ENCODE results near the gene DHRS1. TPM values are rescaled to one million over a fixed set of nuclear protein-coding genes. Genes with fewer than 3 reads are reported as not detected.
"Not testable (repeated sequence)": the region's sequence is repeated elsewhere in the genome, so short reads cannot be mapped to it uniquely, and the experiment has no call there.

Gene DHRS1
- polyA plus RNA-seq, 1 donor, result 48.9 TPM

DNA sequence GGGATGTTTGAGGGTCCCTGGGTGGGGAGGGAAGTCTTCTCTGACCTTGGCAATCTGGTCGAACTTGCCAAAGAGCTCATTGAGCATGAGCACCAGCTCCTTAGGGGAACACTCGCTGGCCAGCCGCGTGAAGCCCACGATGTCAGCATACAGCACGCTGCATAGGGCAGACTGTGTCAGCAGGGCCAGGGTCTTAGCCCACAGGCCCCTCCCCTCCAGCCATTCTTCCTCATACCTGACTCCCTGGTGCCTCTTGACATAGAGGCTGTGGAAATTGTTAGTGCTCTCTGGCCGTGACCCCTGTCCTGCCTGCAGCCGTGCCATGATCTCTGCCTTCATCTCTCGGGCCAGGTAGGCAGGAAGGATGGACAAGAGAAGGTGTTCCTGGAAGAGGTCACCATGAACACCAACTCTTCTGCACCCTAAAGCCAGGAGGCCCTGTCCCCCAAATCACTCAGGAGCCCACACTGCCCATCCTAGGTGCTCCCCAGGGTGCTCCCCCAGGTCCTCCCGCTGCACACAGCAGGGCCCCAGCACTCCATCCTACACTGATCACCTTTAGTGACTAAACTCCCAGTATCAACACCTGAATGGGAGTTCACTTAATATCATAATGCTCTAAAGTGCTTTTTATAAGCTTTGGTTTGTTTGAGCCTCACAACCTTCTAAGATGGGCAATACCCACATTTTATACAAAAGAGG, 31.5 kb upstream of the DHRS1 start:
- DNase-seq, result no peak

DNA sequence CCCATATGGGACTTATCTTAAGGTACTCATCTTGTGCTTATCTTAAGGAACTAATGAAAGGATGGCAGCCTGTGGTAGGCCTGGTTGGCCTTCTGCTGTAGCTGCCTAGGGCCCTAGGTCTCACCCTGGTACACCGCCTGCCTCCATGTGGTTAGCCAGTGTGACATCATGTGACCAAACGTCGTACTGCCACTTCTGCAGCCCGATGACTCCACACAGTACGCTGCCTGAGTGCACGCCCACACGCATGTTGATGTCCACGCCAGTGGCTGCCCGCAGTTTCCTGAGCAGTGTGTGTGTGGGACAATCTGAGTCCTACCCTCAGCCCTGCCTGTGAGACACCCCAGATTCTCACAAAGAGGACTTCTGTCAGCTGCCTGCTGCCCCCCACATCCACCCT, 30.2 kb upstream of the DHRS1 start:
- no peak for DNase-seq

DNA sequence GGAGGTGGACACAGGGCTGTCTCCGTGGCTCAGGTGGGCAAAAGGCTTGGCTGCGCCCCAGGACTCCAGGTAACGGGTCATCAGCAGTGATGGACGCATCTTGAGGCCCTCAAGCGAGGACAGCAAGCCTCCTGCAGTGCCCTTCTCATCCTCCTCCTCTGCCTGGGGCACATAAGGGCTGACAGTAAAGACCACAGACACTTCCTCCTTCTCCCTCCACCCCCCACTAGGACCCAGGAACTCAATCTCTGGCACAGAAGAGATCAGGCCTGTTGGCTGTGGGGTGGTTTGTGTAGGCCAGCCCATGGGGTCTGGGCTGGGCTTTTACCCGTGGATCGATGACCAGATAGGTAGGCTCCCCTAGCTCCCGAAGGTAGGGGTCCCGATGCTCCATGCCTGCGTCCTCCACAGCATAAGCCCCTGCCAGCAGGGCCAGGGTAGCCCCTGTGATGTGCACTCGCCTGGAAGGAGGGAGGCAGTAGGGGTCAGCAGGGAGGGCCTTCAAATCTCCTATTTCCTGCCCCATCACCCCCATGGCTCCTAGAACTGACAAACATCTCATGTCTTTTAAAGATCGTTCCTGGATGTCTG, 29.6 kb upstream of the DHRS1 start:
- DNase-seq, result no peak

DNA sequence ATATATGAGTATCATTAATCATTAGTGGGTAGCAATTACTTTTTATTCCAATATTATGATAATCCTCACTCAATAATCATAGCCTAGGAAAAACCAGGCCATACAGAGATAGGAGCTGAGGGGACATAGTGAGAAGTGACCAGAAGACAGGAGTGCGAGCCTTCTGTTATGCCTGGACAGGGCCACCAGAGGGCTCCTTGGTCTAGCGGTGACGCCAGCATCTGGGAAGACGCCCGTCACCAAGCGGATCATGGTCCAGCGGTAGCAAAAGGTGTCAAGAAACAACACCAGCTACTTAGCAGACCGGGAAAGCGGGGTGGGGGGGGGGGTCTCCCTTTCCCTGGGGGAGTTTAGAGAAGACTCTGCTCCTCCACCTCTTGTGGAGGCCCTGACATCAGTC, 28.3 kb upstream of the DHRS1 start:
- DNase-seq, result not testable (repeated sequence)

DNA sequence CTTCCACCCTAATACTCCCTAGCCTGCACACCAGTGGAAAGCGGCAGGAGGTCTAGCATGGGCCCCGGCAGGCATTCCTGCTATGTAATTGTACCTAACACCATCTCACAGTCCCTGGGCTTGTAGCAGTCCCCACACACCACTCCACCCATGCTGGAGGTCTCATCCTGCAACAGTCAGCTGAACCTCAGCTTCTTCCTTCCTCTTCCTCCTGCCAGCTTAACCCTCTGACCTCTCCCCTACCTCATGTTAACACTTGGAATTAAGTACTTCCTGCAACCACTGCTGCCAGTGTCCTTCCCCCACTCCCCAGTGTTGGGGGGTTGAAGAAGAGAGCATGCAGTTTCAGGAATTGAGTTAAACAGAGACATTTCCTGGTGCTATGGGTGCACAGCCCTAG, 27.7 kb upstream of the DHRS1 start:
- DNase-seq, result no peak

DNA sequence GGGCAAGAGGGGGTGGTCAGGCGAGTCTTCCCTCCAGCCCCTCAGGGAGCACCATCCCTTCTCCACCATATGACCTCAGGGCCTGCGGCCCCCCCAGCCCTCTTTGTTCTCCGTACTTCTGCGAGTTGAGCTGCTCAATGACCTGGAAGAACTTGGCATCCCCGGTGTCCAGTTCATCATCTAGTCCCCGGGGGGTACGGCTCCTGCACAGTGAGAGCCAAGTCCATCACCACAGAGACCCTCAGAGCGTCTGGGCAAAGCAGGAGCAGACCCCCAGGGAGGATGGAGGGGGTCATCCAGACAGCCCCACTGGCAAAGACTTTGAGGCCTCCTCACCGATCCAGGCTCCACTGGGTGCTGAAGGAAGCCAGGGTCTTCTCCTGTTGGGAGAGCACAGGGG, 26.4 kb upstream of the DHRS1 start:
- DNase-seq, result no peak

DNA sequence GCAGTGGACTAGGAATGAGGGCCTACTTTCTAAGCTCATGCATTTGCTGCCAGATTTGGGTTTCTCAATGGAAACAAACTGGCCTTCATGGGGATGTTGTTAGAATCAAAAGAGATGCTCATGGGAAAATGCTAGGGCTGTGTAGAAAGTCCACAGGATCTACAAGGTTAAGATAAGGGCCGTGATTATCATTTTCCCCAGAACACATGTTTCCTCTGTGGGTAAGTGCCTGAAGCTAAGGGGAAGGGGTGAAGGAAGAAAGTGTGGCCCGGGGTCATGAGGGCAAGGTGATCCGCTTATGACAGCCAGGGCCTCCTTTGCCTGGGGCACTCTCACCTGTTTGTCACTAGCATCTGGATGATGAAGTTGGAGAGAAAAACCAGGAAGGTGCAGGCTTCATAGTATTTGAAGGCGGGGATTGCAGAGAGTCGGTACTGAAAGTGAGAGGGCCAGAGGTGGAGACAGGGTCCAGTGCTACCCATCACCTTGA, 25.5 kb upstream of the DHRS1 start:
- no peak for DNase-seq

DNA sequence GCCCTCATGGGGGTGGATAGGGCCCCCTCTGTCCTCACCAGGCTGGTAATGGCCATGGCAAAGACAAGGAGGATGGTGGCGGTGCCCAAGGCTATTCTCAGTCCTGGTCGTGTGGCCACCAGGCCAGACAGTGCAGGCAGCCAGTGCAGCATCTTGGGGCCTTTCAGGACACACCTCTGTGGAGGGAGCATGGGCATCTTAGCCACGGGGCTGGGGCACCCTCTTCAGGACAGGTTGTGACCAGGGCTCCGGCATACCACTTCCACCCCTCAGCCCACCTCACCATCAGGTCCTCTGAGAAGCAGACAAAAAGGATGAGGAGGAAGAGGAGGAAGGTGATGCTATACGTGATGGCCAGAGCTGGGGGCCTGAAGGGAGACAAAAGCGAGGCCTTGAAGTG, 24.4 kb upstream of the DHRS1 start:
- DNase-seq, result no peak

DNA sequence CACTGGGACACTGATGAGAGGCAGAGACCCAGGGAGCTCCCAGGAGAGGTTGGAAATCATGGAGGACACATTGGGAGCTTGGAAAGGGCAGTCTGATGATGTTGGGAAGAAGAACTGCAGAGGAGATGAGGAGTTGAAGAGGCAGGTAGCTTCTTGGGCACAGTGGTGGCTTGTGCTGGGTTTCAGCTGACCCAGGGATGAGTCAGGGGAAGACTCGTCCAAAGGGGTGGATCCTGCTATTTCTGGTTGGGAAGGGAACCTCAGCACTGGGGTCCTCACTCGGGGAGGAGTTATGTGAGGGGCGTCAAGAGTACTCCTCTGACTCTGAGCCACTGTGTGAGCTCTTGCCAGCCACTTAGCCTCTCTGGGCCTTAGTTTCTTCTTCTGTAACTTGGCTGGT, 23.8 kb upstream of the DHRS1 start:
- DNase-seq, result no peak

DNA sequence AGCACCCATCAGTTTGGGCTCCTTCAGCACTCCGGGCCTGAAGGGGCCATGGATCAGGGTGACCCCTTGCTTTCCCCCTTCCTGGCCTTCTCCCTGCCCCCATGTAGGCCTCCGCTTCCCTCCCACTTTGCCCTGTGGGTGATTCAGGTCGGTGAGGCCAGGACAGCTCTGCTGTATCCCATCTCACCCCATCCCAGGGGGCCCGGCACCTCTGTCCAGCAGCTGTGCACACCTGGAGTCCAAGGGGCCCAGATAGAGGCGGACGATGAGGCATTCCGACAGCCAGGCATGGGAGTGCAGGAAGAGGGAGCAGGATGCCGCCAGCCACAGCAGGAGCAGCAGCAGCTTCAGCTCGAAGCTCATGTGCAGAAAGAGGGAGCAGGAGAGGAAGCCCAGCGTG, 23.1 kb upstream of the DHRS1 start:
- no peak for DNase-seq

DNA sequence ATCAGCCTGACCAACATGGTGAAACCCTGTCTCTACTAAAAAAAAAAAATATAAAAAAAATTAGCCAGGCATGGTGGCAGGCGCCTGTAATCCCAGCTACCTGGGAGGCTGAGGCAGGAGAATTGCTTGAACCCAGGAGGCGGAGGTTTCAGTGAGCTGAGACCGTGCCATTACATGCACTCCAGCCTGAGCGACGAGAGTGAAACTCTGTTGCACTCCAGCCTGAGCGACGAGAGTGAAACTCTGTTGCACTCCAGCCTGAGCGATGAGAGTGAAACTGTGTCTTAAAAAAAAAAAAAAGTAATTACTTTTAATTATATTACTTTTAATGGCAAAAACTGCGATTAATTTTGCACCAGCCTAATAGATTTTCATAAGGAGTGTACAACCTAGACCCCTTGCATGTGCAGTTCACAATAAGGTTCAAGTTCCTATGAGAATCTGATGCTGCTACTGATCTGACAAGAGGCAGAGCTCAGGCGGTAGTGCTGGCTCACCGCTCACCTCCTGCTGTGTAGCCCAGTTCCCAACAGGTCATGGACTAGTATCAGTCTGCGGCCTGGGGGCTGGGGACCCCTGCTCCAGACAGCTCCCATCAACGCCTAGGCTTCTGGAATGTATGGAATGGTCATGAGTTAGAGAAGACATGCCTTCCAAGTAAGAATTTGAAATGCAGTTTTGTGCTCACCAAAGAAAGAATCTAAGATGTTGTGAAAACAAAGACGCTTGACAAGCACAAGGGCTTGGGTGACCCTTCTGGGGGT, 21.8 kb upstream of the DHRS1 start:
- DNase-seq, result no peak

DNA sequence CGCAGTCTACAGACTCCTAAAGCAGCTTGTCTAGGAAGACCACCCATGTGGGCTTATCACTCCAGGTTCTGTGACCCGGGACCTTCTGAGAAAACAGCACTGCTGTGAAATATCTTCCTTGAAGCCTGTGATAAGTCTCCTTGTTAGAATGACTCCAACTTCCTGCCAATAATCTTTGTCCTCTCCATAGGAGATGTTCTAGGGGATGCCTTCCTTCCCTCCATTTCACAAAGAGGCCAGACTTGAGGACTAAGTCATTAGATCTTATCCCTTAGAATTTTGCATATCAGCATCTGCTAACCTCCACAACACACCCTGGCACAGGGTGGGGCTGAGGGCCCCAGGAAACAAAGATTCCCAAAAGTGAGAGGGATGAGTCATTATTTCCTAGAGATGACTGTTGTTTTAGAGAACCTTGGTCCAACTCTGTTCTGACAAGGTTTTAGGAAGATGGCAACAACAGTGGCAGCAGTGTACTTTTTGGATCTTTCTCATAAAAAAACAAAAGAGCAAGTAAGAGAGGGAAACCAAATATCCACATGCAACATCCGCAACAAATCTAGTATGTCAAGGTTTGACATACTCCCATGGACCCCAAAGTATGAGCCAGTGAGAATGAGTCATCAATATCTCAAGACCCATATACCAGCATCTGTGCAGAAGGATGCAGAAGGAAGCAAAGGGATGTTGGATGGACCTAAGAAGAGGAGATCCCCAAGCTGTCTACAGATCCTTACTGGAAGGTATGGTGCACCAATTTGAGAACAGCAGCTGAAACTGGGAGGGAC, 17.8 kb upstream of the DHRS1 start:
- no peak for DNase-seq

DNA sequence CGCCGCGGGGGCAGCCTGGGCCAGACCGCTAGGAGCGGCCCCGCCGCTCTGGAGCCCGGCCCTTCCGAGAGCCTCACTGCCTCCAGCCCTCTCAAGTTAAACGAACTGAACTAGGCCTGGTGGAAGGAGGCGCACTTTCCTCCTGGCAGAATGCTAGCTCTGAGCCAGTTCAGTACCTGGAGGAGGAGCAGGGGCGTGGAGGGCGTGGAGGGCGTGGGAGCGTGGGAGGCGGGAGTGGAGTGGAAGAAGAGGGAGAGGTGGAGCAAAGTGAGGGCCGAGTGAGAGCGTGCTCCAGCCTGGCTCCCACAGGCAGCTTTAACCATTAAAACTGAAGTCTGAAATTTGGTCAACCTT, 17.0 kb upstream of the DHRS1 start:
- no peak for DNase-seq

DNA sequence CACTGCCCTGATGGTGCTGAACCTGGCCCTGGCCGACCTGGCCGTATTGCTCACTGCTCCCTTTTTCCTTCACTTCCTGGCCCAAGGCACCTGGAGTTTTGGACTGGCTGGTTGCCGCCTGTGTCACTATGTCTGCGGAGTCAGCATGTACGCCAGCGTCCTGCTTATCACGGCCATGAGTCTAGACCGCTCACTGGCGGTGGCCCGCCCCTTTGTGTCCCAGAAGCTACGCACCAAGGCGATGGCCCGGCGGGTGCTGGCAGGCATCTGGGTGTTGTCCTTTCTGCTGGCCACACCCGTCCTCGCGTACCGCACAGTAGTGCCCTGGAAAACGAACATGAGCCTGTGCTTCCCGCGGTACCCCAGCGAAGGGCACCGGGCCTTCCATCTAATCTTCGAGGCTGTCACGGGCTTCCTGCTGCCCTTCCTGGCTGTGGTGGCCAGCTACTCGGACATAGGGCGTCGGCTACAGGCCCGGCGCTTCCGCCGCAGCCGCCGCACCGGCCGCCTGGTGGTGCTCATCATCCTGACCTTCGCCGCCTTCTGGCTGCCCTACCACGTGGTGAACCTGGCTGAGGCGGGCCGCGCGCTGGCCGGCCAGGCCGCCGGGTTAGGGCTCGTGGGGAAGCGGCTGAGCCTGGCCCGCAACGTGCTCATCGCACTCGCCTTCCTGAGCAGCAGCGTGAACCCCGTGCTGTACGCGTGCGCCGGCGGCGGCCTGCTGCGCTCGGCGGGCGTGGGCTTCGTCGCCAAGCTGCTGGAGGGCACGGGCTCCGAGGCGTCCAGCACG, 16.4 kb upstream of the DHRS1 start:
- no peak for DNase-seq

DNA sequence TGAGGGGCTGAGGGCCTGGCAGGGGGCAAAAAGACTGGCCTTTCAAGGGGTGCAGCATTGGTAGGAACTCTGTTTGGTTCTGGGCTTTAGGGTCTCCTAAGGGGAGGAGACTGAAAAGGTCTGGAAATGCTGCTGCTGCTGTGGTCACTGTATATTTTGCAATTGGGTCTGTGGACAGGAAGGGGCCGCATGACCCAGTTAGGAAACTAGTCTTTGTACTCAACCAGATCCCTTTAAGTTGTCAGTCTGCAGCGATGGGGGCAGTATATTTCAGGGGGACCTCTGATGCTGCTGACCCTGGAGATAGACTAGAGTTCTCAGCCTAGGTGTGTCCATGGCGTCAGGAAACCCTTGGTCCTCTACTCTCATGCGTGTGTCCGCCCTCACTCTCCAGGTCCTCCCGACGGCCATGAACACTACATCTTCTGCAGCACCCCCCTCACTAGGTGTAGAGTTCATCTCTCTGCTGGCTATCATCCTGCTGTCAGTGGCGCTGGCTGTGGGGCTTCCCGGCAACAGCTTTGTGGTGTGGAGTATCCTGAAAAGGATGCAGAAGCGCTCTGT, 15.7 kb upstream of the DHRS1 start:
- no peak for DNase-seq

DNA sequence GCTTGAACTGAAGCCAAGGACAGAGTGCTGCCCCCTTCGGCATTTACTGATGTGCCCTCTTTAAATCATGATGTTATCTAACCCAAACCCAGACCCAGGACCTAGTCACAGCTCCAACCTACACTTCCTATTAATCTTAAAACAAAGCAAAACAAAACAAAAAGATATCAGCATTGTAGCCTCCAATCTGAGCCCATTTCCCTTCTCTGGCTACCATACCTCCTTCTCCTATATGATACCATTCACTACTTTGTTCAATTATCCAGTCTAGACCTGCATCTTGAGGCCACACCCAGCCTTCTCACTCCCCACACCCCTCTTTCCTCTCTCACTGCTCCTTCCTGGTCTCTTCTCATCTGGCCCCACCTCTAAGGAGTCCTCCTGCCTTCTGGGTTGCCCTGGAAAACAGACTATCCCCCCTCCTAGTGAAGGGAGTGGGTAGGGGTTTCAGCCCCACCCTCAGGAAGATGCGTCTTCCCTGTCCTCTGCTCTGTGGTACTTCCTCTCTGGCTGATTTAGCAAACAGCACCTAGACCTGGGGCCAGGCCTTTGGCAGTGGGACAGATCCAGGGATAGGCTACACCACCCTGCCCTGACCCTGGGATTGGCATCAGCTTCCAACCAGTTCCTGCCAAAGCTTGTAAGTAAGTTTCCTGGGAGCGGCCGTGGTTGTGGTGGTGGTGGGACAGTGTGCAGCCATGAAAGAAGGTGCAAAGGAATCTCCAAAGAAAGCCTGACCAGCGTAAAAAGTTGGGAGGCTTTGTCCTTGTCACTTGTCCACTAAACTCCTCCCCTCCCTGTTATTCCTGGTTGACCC, 15.0 kb upstream of the DHRS1 start:
- DNase-seq, result no peak

DNA sequence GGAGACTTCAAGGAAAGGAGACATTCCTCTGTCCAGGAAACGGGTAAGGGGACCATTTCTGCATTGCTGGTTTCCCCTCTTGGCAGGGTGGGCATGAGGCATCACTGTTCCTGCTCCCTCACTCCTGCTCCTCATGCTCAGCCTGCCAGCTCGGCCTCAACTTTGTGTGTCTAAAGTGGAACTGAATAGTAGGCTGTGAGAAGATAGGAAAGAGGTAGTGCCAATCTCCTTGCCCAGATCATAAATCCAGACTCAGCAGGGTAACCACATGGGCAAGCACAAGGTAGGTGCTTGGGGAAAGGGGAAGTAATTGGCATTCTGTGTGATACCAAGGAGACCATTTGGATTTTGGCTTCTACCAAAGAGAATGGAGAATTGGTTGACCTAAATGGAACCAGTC, 14.3 kb upstream of the DHRS1 start:
- DNase-seq, result no peak

DNA sequence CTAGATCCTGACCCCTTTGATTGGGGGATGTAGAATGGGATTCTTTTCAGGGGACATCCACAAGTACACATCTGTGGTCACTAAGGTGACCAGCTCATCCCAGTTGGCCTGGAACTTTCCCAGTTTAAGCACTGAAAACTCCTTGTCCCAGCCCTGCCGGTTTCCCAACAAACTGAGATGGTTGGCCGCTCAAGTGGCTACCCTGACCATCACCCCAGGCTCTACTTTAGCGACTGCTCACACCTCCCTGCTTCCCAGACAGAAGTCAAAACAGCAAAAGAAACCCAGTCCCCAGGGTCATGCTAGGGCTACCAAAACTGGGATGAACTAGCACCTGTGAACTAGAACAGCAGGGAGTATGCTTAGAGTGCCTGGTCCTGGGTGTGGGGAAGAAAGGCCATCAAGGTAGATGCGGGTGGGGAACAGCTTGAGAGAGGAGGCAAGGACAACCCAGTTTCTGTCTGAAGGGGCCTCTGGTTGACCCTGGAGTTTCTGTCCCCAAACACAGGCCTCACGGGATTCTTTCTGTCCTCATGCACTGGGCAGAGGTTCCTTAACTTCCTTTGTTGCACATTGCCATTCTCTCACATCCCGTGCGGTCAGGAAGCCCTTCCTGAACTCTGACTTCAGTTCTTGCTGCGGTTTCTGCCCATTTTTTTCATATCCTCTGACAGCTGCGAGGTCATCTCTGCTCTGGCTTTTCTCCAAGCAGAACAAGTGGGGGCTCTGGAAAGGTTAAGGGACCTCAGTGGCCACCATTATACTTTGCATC, 13.3 kb upstream of the DHRS1 start:
- DNase-seq, result no peak

DNA sequence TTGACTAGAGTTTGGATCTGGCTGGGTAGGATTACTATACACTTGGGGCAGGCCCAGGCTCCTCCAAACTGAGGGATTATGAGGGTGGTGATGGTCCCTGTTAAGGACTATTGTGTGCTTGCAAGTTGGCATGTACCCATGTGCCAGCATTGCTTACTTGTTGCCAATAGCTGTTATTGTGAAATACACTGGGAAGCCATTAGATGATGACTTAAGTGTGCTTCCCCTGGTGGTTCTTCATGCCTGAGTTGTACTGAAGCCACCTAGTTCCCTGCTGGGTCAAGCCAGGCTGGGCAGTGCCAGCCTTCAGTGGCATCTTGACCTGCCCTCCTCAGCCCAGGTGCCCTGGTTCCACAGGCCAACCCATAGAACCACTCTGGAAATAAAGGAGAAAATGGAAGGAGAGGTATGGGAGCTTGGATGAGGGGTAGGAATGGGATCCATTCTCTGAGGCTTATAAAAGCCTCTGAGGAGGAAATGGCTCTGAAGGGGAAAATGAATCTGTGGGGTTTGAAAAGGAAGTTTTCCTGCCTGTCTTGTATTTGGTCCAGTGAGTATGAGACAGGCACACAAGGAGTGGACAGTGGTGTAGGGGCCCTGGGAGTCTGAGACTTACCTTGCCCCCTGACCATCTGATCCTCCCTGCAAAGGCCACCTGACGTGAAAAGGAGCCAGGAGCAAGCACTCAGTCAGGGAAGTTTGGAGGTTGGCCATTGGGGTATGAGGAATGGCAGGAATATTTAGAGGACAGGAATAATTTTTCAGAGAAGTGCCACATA, 12.4 kb upstream of the DHRS1 start:
- DNase-seq, result no peak
